GM18499 (cell line): ENCODE measurements around the gene APOBEC3C.
"Not testable (repeated sequence)": the region's sequence is repeated elsewhere in the genome, so short reads cannot be mapped to it uniquely, and the experiment has no call there.

Experiments
- ATAC-seq: cut with Tn5 transposase; IDR thresholded peaks from one replicate; pipeline ENCODE4 v1.9.1; 2021; ENCODE audit warnings: moderate number of reproducible peaks; ENCODE audit not compliant: insufficient read depth, unreplicated experiment

APOBEC3C gene

DNA sequence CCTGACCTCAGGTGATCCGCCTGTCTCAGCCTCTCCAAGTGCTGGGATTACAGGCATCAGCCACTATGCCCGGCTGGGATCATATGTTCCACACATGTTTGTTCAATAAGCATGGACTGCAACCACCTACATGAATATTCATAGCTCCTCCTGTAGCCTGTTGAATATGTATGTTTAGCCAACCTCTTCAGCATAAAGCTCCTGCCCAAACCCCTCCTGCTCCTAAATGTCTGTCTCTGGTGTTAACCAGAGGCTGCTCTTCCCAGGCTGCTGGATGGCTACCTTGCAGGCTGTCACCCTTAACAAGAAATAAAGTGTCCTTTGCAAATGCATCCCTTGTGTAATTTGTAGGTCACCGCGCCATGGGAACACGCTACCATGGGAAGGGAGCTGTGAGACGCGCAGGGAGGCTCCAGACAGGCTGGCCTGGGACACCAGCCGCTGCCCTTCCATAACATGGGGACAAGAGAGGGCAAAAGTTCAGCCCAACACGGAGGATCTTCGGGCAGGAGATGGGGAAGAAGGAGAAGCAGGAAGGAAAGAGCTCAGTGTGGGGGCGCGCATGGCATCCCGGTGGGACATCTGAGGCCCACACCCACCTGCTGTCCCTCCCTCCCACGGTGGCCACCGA lies 6.1 kb downstream of the APOBEC3C start:
- not testable (repeated sequence) for ATAC-seq

DNA sequence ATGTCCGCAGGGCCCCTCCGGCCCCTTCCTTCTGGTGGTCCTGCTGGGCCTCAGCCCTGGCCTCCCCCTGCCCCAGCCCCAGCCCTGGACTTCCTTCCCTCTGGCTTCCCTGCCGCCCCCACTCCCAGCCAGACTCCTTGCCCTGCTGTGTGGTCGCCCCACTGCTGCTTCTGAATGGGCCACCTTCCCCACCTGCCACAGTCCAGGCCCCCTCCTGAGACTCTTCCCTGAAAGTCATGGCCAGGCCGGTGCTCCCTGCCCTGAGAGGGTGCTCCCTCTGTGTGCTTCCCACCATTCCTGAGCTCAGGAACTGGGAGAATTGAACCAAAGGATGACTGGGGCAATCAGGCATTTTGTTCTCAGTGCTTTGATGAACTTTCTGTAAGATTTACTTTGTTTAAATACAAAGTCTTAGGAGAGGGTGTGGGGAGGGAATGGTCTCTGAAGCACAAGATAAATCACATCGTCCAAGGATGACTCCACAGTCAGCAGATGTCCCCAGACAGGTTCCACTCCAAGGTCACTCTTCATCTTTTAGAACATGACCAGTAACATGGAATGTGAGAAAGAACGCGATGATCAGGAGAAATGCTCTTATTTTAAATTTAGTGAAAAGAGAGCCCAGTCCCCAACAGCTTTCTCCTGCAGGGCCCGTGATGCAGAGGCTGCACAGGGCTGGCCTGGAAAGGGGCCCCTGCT lies 7.6 kb downstream of the APOBEC3C start:
- no peak for ATAC-seq

DNA sequence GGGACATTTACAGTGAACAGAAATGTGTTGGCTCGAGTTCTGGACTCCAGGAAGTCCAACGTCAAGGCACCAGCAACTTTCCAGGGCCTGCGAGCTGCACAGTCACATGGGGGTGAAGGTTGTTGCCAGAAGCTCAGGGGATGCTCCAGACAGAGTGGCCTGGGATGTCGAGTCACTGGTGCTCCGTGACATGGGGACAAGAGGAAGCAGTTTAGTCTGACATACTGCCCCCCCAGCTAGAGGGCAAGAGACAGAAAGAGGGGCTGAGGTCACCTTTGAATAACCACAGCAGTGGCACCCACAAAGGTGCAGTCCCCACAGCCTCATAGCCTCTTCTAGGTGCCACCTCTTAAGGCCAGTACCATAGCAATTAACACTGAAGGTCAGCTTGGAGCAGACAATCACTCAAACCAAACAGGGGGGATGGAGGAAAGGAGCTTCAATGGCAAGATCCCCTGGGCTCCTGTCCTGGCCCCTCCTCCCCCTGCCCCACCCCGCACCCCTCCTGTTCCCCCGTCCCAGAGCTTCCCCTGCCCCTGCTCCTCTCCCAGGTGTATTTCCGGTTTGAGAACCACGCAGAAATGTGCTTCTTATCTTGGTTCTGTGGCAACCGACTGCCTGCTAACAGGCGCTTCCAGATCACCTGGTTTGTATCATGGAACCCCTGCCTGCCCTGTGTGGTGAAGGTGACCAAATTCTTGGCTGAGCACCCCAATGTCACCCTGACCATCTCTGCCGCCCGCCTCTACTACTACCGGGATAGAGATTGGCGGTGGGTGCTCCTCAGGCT lies 10.7 kb downstream of the APOBEC3C start:
- ATAC-seq, result no peak

DNA sequence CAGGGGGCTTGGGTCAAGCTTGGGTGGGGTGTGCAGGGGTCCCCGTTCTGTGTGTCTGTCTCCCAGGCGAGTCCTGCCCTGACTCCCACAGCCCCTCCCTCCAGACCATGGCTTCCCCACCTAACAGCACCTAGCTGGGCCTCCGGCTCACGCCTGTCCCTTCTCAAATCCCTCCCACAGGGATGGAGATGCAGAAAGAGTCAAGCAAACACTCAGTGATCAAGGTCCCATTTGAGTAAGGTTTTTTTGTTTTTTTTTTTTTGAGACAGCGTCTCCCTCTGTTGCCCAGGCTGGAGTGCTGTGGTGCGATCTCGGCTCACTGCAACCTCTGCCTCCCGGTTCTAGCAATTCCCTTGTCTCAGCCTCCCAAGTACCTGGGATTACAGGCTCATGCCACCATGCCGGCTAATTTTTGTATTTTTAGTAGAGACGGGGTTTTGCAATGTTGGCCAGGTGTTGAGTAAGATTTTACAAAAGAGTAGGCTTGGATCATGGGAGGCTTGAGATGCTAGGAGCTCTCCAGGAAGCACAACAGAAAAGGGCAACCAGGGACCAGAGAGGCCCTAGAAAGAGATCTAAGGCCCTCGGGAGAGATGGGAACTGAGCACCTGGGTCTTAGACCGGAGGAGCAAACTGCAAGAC lies 12.6 kb downstream of the APOBEC3C start:
- ATAC-seq, result no peak

GRCh38 chr22:39027717-39028116 lies 13.7 kb downstream of the APOBEC3C start:
- no peak for ATAC-seq

GRCh38 chr22:39028281-39028680 lies 14.2 kb downstream of the APOBEC3C start:
- ATAC-seq, result no peak

DNA sequence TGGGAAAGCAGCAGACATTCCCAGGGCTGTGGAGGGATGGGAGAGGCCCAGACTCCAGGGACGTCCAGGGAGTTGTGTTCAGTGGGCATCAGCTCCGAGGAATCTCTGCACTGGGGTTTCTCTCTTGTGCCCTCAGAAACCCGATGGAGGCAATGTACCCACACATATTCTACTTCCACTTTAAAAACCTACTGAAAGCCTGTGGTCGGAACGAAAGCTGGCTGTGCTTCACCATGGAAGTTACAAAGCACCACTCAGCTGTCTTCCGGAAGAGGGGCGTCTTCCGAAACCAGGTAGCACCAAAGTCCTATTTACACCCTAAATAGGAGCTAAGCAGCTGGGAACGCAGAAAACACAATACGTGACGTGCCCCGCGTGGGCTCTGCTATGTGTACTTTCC lies 15.2 kb downstream of the APOBEC3C start:
- ATAC-seq, result no peak

- ATAC-seq, result no peak
These were observed 16.6 kb downstream of the APOBEC3C start for GRCh38 chr22:39030705-39031104.

GRCh38 chr22:39031434-39032295 lies 17.6 kb downstream of the APOBEC3C start:
- not testable (repeated sequence) for ATAC-seq

DNA sequence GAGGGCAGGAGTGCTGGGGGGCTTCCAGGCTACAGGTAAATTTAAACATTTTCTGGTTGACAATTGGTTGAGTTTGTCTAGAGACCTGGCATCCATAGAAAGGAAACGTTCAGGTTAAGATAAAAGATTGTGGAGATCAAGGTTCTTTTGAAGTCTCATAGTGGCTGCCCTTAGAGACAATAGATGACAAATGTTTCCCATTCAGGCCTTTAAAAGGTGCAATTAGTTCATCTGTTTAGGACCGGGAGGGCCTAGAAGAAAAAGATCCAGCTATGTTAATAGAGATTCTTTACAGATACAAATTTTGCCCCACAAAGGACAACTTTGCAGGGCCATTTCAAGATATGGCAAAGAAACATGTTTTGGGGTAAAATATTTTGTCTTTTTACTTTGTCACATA lies 23.0 kb downstream of the APOBEC3C start:
- not testable (repeated sequence) for ATAC-seq

DNA sequence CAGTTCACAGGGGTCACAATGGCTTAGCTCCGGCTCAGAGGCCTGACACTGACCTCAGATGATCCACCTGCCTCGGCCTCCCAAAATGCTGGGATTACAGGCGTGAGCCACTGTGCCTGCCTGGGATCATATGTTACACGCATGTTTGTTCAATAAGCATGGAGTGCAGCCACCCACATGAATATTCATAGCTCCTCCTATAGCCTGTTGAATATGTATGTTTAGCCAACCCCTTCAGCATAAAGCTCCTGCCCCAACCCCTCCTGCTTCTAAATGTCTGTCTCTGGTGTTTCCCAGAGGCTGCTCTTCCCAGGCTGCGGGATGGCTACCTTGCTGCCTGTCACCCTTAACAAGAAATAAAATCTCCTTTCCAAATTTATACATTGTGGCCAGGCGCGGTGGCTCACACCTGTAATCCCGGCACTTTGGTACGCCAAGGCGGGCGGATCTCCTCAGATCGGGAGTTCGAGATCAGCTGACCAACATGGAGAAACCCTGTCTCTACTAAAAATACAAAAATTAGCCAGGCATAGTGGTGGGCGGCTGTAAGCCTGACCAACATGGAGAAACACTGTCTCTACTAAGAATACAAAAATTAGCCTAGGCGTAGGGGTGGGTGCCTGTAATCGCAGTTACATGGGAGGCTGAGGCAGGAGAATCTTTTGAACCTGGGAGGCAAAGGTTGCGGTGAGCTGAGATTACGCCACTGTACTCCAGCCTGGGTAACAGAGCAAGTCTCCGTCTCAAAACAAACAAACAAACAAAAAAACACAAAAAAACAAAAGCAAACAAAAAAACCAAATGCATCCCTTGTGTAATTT lies 25.5 kb downstream of the APOBEC3C start:
- ATAC-seq, result no peak

GRCh38 chr22:39040155-39040537 lies 26.1 kb downstream of the APOBEC3C start:
- not testable (repeated sequence) for ATAC-seq

GRCh38 chr22:39040538-39041296 lies 26.7 kb downstream of the APOBEC3C start, which contains the start of gene APOBEC3F:
Gene APOBEC3F, plus strand, starts transcription at chr22:39040864. Its CDS starts 97 bp downstream, at chr22:39040961.
- ATAC-seq, result peak; percentile 69

- no peak for ATAC-seq
These were observed 27.9 kb downstream of the APOBEC3C start for GRCh38 chr22:39041908-39042307.

DNA sequence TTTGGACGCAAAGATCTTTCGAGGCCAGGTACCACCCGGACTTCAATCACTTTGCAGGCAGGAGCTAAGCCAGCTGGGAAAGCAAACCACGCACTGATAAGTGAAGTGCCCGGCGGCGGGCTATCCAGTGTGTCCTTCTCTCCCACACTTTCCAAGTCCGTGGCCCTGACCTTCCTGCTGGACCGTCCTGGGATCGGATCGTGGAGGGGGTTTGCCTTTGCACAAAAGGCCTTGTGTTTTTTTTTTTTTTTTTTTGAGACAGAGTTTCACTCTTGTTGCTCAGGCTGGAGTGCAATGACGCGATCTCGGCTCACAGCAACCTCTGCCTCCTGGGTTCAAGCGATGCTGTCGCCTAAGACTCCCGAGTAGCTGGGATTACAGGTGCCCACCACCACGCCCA lies 29.0 kb downstream of the APOBEC3C start:
- ATAC-seq, result not testable (repeated sequence)

- not testable (repeated sequence) for ATAC-seq
These were observed 31.1 kb downstream of the APOBEC3C start for GRCh38 chr22:39045136-39045535.

DNA sequence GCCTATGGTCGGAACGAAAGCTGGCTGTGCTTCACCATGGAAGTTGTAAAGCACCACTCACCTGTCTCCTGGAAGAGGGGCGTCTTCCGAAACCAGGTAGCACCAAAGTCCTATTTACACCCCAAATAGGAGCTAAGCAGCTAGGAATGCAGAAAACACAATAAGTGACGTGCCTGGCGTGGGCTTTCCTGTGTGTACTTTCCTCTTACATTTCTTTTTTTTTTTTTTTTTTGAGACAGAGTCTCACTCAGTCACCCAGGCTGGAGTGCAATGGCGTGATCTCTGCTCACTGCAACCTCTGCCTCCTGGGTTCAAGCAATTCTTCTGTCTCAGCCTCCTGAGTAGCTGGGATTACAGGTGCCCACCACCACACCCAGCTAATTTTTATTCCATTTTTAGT lies 35.4 kb downstream of the APOBEC3C start:
- ATAC-seq, result not testable (repeated sequence)

DNA sequence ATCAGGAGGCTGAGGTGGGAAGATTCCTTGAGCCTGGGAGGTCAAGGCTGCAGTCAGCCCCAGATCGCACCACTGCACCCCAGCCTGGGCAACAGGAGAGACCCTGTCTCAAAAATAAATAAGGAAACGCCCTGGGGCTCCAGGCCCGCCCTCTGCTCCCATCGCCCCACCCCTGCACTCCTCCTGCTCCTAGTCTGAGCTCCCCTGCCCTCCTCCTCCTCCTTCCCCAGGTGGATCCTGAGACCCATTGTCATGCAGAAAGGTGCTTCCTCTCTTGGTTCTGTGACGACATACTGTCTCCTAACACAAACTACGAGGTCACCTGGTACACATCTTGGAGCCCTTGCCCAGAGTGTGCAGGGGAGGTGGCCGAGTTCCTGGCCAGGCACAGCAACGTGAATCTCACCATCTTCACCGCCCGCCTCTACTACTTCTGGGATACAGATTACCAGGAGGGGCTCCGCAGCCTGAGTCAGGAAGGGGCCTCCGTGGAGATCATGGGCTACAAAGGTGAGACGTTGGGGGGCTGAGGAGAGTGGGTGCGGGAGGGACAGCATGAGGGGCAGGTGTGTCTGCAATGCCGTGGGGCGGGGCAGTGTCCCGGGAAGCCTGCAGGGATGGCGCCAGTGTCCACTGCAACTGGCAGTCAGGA lies 37.9 kb downstream of the APOBEC3C start:
- ATAC-seq, result not testable (repeated sequence)
